OCI-LY1 (cell line): ENCODE measurements around the gene PARL.

Experiments used
- H2AFZ ChIP-seq: fragments of 200-600 bp; sonication (generic), shearing (Covaris generic); 2 replicates; pipeline ENCODE4 v1.6.0; 2014; ENCODE audit warnings: antibody characterized with exemption, mild to moderate bottlenecking, low read length
- H3F3A ChIP-seq: fragments of 200-600 bp; sonication (generic), shearing (Covaris generic); 2 replicates; pipeline ENCODE4 v1.6.0; 2014; ENCODE audit warnings: mild to moderate bottlenecking, antibody characterized with exemption, low read length, moderate library complexity; ENCODE audit not compliant: insufficient read depth
- H3K27ac ChIP-seq: fragments of 200-600 bp; sonication (generic); 2 replicates; pipeline ENCODE4 v1.5.1; 2014; ENCODE audit warnings: low read length, mixed run types, mild to moderate bottlenecking, low read depth; ENCODE audit not compliant: poor library complexity, severe bottlenecking
- H3K27me3 ChIP-seq: fragments of 200-600 bp; sonication (generic); 2 replicates; pipeline ENCODE4 v1.6.0; 2014; ENCODE audit warnings: antibody characterized with exemption, mild to moderate bottlenecking, low read length, moderate library complexity; ENCODE audit not compliant: insufficient read depth
- H3K36me3 ChIP-seq: fragments of 200-600 bp; sonication (generic); 2 replicates; pipeline ENCODE4 v1.6.1; 2014; ENCODE audit warnings: mild to moderate bottlenecking, antibody characterized with exemption, low read length, moderate library complexity, mixed read lengths; ENCODE audit not compliant: insufficient read depth
- H3K4me1 ChIP-seq: fragments of 200-600 bp; sonication (generic); 2 replicates; pipeline ENCODE4 v1.5.1; 2014; ENCODE audit warnings: mild to moderate bottlenecking, low read length, moderate library complexity; ENCODE audit not compliant: insufficient read depth, severe bottlenecking
- H3K4me2 ChIP-seq: fragments of 200-600 bp; sonication (generic), shearing (Covaris generic); 2 replicates; pipeline ENCODE4 v1.6.1; 2014; ENCODE audit warnings: low read length
- H3K4me3 ChIP-seq: fragments of 200-600 bp; sonication (generic); 2 replicates; pipeline ENCODE4 v1.5.1; 2014; ENCODE audit warnings: low read length, low read depth, mild to moderate bottlenecking, mixed read lengths; ENCODE audit not compliant: poor library complexity, severe bottlenecking
- H3K79me2 ChIP-seq: fragments of 200-600 bp; shearing (Covaris generic); 2 replicates; pipeline ENCODE4 v1.6.1; 2016; ENCODE audit warnings: mixed run types, low read length, mixed read lengths; ENCODE audit not compliant: insufficient read depth
- H3K9ac ChIP-seq: fragments of 200-600 bp; sonication (generic), shearing (Covaris generic); 2 replicates; pipeline ENCODE4 v1.6.1; 2014; ENCODE audit warnings: mild to moderate bottlenecking, low read length, mixed read lengths
- H3K9me2 ChIP-seq: fragments of 200-600 bp; sonication (generic), shearing (Covaris generic); 2 replicates; pipeline ENCODE4 v1.6.1; 2014; ENCODE audit warnings: low read depth, mild to moderate bottlenecking, low read length, mixed read lengths
- H3K9me3 ChIP-seq: fragments of 200-600 bp; shearing (Covaris generic); 2 replicates; pipeline ENCODE4 v1.6.1; 2014; ENCODE audit warnings: low read length, mixed read lengths
- H4K20me1 ChIP-seq: fragments of 200-600 bp; sonication (generic), shearing (Covaris generic); 2 replicates; pipeline ENCODE4 v1.6.0; 2016; ENCODE audit warnings: mild to moderate bottlenecking, low read length; ENCODE audit not compliant: insufficient read depth
- EZH2 ChIP-seq: fragments of 200-600 bp; sonication (generic), shearing (Covaris generic); IDR thresholded peaks from 2 replicates; pipeline ENCODE4 v1.8.0; 2017; ENCODE audit warnings: borderline replicate concordance, mixed run types, mild to moderate bottlenecking, antibody characterized with exemption, low read length, moderate library complexity, mixed read lengths
- TF ChIP-seq, protein P1 (sequence below): fragments of 200-600 bp; sonication (generic), shearing (Covaris generic); IDR thresholded peaks from 2 replicates; pipeline ENCODE4 v1.5.1; 2017; ENCODE audit warnings: mild to moderate bottlenecking, antibody characterized with exemption, low read length, moderate library complexity, mixed read lengths

The PARL gene

DNA sequence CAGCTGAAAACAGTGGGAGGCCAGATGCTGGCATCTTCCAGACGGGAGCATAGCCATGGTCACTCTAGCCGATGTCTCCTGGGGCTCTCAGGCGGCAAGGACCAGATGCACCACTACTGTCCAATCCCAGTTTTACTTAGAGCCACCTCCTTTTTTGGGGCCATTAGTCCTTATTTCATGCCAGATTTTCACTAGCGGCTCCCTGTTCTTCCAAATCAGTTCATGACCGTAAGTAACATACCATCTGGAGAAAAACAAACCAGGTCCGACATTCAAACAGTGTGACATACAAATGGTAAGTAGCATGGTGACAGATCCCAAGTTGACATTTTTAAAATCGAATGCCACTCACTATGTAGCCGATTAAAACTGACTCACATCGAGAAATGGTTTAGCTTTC is 55.2 kb downstream of the PARL start:
- Histone ChIP-seq H3K9me2 (no peaks in the 10 kb centered on the region), H3F3A (peaks cover 9% of the 10 kb centered on the region; the same call in 1 of the 2 replicates), H2AFZ (no peak overlapping the region), H3K4me2 (no peak overlapping the region), H3K27me3 (no peaks in the 10 kb centered on the region), H3K79me2 (no peaks in the 10 kb centered on the region), H3K4me3 (no peak overlapping the region), H4K20me1 (no peaks in the 10 kb centered on the region), H3K36me3 (peaks cover 48% of the 10 kb centered on the region), H3K9me3 (no peaks in the 10 kb centered on the region), H3K9ac (no peak overlapping the region), H3K27ac (no peak overlapping the region), H3K4me1 (peaks cover 9% of the 10 kb centered on the region)
- TF ChIP-seq, protein P1, sequence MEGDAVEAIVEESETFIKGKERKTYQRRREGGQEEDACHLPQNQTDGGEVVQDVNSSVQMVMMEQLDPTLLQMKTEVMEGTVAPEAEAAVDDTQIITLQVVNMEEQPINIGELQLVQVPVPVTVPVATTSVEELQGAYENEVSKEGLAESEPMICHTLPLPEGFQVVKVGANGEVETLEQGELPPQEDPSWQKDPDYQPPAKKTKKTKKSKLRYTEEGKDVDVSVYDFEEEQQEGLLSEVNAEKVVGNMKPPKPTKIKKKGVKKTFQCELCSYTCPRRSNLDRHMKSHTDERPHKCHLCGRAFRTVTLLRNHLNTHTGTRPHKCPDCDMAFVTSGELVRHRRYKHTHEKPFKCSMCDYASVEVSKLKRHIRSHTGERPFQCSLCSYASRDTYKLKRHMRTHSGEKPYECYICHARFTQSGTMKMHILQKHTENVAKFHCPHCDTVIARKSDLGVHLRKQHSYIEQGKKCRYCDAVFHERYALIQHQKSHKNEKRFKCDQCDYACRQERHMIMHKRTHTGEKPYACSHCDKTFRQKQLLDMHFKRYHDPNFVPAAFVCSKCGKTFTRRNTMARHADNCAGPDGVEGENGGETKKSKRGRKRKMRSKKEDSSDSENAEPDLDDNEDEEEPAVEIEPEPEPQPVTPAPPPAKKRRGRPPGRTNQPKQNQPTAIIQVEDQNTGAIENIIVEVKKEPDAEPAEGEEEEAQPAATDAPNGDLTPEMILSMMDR = no peak
- TF ChIP-seq EZH2 = no peak

DNA sequence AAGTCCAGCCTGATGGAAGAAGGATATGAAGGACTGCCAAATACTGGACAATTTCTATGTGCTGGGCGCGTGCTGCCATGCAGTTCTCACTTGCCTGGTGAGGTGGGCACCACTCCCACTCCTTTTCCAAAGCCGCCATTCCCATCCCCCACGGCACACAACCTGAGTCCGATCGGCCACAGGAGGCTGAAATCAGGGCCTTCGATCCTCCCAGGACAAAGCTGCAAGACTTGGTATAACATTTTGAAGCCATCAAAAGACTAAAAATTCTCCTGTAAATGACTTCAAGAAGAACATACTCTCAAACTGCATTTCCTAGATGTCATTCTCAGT is 56.2 kb downstream of the PARL start:
- Histone ChIP-seq H2AFZ (no peak overlapping the region), H3K36me3 (peaks cover 41% of the 10 kb centered on the region), H3K27me3 (no peaks in the 10 kb centered on the region), H3F3A (peaks cover 9% of the 10 kb centered on the region; the same call in 1 of the 2 replicates), H3K4me2 (no peak overlapping the region), H3K9me2 (no peaks in the 10 kb centered on the region), H3K27ac (no peak overlapping the region), H3K9me3 (no peaks in the 10 kb centered on the region), H3K4me3 (no peak overlapping the region), H3K4me1 (peaks cover 16% of the 10 kb centered on the region), H4K20me1 (no peaks in the 10 kb centered on the region), H3K79me2 (no peaks in the 10 kb centered on the region), H3K9ac (no peak overlapping the region)
- TF ChIP-seq, protein P1 = no peak
- no peak for TF ChIP-seq EZH2

DNA sequence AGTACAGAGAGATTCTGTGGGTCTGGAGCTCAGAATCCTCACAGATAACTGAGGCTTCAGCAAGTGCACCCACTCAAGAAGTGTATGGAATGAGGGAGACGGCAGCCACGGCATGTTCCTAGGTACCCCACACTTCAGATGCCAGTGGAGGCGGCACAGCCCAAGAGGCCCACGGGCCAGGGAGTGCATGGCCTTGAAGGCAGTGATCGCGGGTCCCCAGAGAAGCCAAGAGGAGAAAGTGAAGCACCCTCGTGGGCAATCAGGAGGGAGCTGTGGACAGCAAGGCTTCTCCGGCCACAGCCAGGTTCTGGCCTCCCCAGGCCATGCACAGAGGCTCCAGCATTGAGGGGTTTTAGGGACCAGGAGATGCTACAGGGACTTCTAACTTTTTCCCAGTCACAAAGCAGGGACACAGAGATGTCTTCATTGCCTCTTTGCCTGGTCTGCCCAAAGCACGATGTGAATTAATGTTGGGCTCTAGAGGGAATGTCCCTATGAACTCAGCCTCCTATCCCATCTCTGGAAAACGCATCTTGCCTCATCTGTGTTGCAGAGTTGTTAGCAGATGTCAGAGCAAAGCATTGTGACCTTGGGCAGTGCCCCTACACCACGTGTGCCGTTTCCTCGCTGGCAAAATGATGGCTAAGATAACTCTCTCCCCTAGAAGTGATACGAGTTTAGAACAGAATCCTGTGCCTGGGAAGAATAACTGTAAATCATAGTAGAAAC is 56.7 kb downstream of the PARL start:
- Histone ChIP-seq H4K20me1 (no peaks in the 10 kb centered on the region), H3K36me3 (peaks cover 36% of the 10 kb centered on the region), H3K9ac (no peak overlapping the region), H3F3A (peaks cover 9% of the 10 kb centered on the region; the same call in 1 of the 2 replicates), H3K79me2 (no peaks in the 10 kb centered on the region), H3K9me3 (no peaks in the 10 kb centered on the region), H3K27ac (no peak overlapping the region), H3K9me2 (no peaks in the 10 kb centered on the region), H3K4me2 (no peak overlapping the region), H3K27me3 (no peaks in the 10 kb centered on the region), H2AFZ (no peak overlapping the region), H3K4me3 (no peak overlapping the region), H3K4me1 (peaks cover 16% of the 10 kb centered on the region)
- TF ChIP-seq, protein P1 = no peak
- no peak for TF ChIP-seq EZH2
